ENCODE results near the gene NCOR1. TPM values are rescaled to one million over a fixed set of nuclear protein-coding genes. Genes with fewer than 3 reads are reported as not detected.

Gene NCOR1
- total RNA-seq, 2 experiments from 2014 or later: 68.0 to 134 TPM

DNA sequence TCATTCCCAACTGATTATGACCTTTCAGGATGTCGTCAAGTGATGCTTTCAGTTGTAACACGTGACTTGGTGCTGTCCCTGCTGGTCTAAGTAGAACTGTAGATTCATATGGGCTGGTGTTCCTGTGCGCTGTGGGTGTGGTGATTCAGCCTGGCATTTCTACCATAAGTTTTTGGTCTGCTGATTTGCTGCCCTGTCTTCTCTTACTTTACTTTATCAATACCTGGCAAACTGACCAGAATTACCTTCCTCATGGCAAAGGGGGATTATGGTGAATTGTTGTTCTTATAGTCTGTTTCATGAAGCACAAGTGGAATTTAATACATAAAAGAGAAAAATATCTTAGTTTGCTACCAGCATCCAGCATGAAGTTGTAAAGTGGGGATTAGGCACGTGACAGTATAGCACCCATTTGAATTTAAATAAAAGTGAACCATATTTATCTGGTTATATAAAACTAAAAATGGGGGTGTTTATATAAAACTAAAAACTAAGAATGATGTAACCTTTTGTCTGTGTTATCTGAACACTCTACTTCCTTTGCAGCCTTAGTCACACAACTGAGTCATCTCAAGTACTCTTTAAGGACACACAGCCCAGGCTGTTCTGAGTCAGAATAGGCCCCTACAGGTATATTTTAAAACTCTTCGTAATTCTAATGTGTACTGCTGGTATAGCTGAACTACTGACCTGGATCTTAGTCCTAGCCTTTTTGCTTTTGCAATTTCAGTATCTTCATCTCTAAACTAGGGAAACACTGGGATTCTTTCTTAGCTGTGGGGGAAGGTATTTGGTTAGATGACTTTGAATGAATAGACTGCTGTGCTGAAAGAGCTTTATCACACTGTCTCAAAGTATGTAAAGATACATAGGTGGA is 187.4 kb downstream of the NCOR1 start:
- Histone ChIP-seq H4K20me1 (ENCODE audit: insufficient read depth, low read length) (no peaks in the 10 kb centered on the region), H3K4me3 (ENCODE audit: low read depth, low read length, poor library complexity, severe bottlenecking) (no peak overlapping the region), H3K4me2 (ENCODE audit: low read length) (no peak overlapping the region), H3K9me2 (ENCODE audit: insufficient read depth, low read length) (no peaks in the 10 kb centered on the region), H3K79me2 (ENCODE audit: insufficient read depth, low read depth, low read length) (peaks cover 5% of the 10 kb centered on the region; the same call in 1 of the 2 replicates), H3K4me1 (ENCODE audit: insufficient read depth, low read length, poor library complexity, severe bottlenecking) (no peaks in the 10 kb centered on the region), H3K27ac (ENCODE audit: low read depth, low read length, poor library complexity, severe bottlenecking) (no peak overlapping the region), H3K9me3 (ENCODE audit: low read length) (no peaks in the 10 kb centered on the region), H3K36me3 (ENCODE audit: insufficient read depth, low read length) (peaks cover 98% of the 10 kb centered on the region), H2AFZ (ENCODE audit: low read length) (no peak overlapping the region)
- ChIA-PET CTCF (ENCODE audit: unreplicated experiment) (no interaction called here), POLR2A (interaction anchor here (0.6 to 0.7 kb wide), 2 partner anchors 11 to 53 kb away, joined by 3 read pairs; no protein-coding TSS in a partner anchor)
- TSS peak; percentile 38 for BruUV-seq (replicated peaks)
- TF ChIP-seq CTCF (conservative IDR thresholded peaks at IDR 0.05; ENCODE audit: low read length) (no peak), EZH2phosphoT487 (IDR thresholded peaks at IDR 0.05; ENCODE audit: borderline replicate concordance, low read depth, low read length) (no peak)
- no peak for DNase-seq (ENCODE audit: low spot score)
- intact Hi-C loops (cut with micrococcal nuclease; ENCODE audit: unreplicated experiment): no loop called here

- intact Hi-C loops (cut with micrococcal nuclease; ENCODE audit: unreplicated experiment): no loop called here
- peaks cover 6% of the 10 kb centered on the region; the same call in 1 of the 2 replicates for H3K79me2 ChIP-seq (ENCODE audit: insufficient read depth, low read depth, low read length)
- no TSS peak for BruUV-seq (replicated peaks)
These were observed 188.4 kb downstream of the NCOR1 start for GRCh38 chr17:16026895-16027294.

More at GRCh38 chr17:16026895-16027294, 188.4 kb downstream of the NCOR1 start:
- H4K20me1 ChIP-seq (ENCODE audit: insufficient read depth, low read length): no peaks in the 10 kb centered on the region
- TF ChIP-seq CTCF (conservative IDR thresholded peaks at IDR 0.05; ENCODE audit: low read length) (no peak), EZH2phosphoT487 (IDR thresholded peaks at IDR 0.05; ENCODE audit: borderline replicate concordance, low read depth, low read length) (no peak)
- H3K36me3 ChIP-seq (ENCODE audit: insufficient read depth, low read length): peaks cover 98% of the 10 kb centered on the region
- no peak overlapping the region for H2AFZ ChIP-seq (ENCODE audit: low read length)
- H3K9me3 ChIP-seq (ENCODE audit: low read length): no peaks in the 10 kb centered on the region
- H3K27ac ChIP-seq (ENCODE audit: low read depth, low read length, poor library complexity, severe bottlenecking): no peak overlapping the region
- ChIA-PET POLR2A (interaction anchor here (0.6 to 0.7 kb wide), 2 partner anchors 13 to 54 kb away, joined by 3 read pairs; no protein-coding TSS in a partner anchor), CTCF (ENCODE audit: unreplicated experiment) (no interaction called here)
- DNase-seq (ENCODE audit: low spot score): no peak
- H3K4me3 ChIP-seq (ENCODE audit: low read depth, low read length, poor library complexity, severe bottlenecking): no peak overlapping the region
- H3K4me1 ChIP-seq (ENCODE audit: insufficient read depth, low read length, poor library complexity, severe bottlenecking): no peaks in the 10 kb centered on the region
- H3K4me2 ChIP-seq (ENCODE audit: low read length): no peak overlapping the region
- no peaks in the 10 kb centered on the region for H3K9me2 ChIP-seq (ENCODE audit: insufficient read depth, low read length)

Data from OCI-LY7 (cell line).